NCI-H1436 treated with DMSO at 0.1 percent for 48 hours (cell line): ENCODE measurements around the gene OTUD5.

Experiments
- DNase-seq: peaks from one replicate; lab custom pipeline; 2025; lab: John Stamatoyannopoulos, UW

OTUD5 gene

GRCh38 chrX:48937054-48937907 lies 20.1 kb downstream of the OTUD5 start:
- DNase-seq = no peak

- no peak for DNase-seq
Observed at GRCh38 chrX:48936429-48937053, 20.9 kb downstream of the OTUD5 start.

GRCh38 chrX:48935301-48935670 lies 22.1 kb downstream of the OTUD5 start:
- no peak for DNase-seq

GRCh38 chrX:48934581-48935300 lies 22.7 kb downstream of the OTUD5 start:
- no peak for DNase-seq

- DNase-seq = no peak
Observed at GRCh38 chrX:48933757-48934156, 23.6 kb downstream of the OTUD5 start.

GRCh38 chrX:48927736-48928382 lies 29.5 kb downstream of the OTUD5 start:
- no peak for DNase-seq

- DNase-seq = no peak
Observed at GRCh38 chrX:48927123-48927522, 30.3 kb downstream of the OTUD5 start.

GRCh38 chrX:48924270-48924669 lies 33.1 kb downstream of the OTUD5 start:
- DNase-seq = no peak

GRCh38 chrX:48923771-48924170 lies 33.6 kb downstream of the OTUD5 start:
- DNase-seq = no peak

- DNase-seq = no peak
Observed at GRCh38 chrX:48920718-48921104, 36.7 kb downstream of the OTUD5 start.

- no peak for DNase-seq
Observed at GRCh38 chrX:48919947-48920717, 37.3 kb downstream of the OTUD5 start.

- DNase-seq = no peak
Observed at GRCh38 chrX:48919360-48919841, 38.0 kb downstream of the OTUD5 start.

- DNase-seq = peak; percentile 71
Observed at GRCh38 chrX:48918643-48919340, 38.6 kb downstream of the OTUD5 start, which contains the start of gene PIM2. PIM2 (minus strand) TSS chrX:48919024; CDS start chrX:48918834, 190 bp downstream.

- DNase-seq = no peak
Observed at GRCh38 chrX:48918301-48918642, 39.1 kb downstream of the OTUD5 start.

- peak; percentile 56 for DNase-seq
Observed at GRCh38 chrX:48917139-48918001, 40.0 kb downstream of the OTUD5 start.

GRCh38 chrX:48914593-48915493 lies 42.6 kb downstream of the OTUD5 start:
- DNase-seq = no peak

- DNase-seq = no peak
Observed at GRCh38 chrX:48913605-48914366, 43.6 kb downstream of the OTUD5 start.
